Pons (tissue), 1 donor: Measurements from ENCODE around the gene SRI.
"Not testable (repeated sequence)": the region's sequence is repeated elsewhere in the genome, so short reads cannot be mapped to it uniquely, and the experiment has no call there.

Experiments used
- DNase-seq: peaks from one replicate; pipeline ENCODE4 v3.0.0-alpha.2; 2016; ENCODE audit warnings: low spot score

The SRI gene

DNA sequence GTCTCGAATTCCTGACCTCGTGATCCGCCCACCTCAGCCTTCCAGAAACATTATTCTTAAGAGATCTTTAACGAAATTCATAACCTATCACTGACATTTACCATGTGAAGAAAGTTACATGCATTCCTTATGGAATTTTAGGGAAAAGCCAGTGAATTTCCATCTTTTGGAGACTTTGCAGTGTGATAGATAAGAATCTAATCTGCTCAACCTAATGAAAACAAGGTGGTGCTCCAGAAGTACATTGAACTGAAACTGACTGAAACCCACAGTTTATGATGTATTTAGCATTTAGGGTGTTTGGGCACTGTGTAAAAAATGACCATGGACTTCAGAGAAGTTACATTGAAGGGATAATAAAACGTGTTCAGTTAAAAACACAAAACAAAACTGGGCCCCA lies 43.6 kb downstream of the SRI start:
- no peak for DNase-seq

DNA sequence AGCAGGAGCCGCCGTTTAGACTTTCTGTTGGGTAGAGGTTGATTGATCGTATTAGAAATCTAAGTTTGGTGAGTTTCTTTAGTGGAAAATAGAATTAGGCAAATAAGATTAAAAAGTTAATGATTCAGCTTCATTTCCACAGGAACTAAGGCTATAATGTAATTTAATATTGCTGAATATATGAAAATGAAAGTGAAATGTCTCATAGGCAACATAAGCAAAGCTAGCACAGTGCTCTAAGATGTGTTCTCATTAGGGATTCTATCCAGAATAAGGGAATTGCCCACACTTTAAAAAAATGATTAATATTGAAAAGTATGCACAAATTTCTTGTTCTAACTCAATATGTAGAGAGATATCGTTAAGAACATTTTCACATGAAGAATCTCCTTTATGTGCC lies 47.0 kb downstream of the SRI start:
- no peak for DNase-seq

DNA sequence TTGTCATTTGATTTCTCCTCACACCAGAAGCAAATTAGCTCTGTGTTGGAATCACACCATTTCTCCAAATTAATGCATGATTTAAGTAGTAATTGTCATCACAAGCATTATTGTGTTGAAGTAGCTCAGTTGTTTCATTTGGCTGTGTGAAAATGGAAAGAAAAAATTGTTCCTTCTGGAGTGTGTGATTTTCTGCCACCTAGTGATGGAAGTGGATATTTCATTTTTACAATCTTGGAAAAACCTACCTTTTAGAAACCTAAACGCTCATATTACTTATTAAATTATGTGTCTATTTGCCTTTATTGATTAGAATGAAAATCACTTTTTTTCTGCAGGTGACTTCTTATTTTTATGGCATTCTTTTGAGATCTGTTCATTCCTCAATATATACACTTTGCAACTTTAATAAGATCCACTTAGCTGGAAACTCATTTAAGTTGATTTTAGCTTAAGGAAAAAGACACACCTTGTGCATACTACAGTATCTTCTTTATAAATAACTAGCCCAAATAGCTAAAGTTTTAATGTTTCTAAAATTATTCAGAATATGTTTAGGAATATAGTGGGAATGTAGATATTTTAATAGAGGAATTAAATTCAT lies 50.0 kb downstream of the SRI start:
- peak; percentile 70 for DNase-seq

DNA sequence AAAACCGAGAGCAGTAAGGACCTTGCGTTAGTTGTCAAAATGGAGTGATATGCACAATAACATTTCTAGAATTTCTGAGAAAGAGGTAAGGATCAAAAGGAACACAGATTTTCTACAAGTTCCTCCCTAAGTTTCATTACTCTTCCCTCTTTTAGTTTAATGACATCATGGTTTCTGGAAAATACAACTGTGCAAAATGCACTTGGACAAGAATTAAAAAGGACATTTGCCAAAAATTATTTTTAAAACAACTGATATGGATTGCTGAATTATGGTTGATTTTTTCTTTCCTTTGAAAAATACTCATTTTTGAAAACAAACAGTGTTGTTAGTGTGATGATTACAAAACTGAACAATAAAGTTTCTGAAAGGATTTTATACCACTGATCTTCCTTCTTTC lies 52.1 kb downstream of the SRI start:
- no peak for DNase-seq

DNA sequence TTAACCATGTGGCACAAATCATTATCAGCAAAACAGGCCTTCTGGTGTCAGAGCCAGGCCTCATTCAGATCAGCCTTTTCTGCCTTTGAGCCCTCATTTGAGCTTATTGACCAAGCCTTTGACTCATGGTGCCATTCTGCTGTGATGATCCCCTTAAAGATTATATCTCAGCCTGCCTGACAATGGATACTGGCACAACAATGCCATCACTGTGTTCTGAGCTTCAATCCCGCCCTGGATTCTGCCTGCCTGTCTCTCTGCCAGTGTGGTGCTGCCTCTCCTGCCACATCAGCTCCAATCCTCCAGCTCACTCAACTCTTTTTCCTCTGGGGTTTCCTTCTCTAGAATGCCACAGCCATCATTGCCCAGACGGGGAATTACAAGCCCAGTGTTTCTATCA lies 52.6 kb downstream of the SRI start:
- peak; percentile 90 for DNase-seq

DNA sequence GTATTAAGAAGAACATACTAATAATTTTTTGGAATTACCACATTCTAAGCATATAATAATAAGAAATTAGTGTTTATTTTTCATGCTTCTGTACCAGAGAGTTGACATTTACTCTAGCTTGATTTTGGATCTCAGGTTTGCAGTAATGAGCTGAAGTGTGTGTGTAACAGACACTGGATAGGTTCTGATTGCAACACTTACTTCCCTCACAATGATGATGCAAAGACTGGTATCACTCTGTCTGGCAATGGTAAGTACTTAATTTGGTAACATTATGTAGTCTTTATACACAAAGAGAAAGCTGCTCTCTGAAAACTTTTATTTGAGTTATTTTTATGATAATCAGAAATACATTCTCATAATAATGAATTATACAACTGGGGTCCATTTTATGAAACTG lies 54.1 kb downstream of the SRI start:
- no peak for DNase-seq

DNA sequence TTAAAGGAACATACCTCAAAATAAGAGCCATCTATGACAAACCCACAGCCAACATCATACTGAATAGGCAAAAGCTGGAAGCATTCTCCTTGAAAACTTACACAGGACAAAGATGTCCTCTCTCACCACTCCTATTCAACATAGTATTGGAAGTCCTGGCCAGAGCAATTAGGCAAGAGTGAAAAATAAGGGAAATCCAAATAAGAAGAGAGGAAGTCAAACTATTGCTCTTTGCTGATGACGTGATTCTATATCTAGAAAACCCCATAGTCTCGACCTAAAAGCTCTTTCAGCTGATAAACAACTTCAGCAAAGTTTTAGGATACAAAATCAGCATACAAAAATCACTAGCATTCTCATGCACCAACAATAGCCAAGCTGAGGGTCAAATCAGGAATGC lies 60.1 kb downstream of the SRI start:
- not testable (repeated sequence) for DNase-seq

DNA sequence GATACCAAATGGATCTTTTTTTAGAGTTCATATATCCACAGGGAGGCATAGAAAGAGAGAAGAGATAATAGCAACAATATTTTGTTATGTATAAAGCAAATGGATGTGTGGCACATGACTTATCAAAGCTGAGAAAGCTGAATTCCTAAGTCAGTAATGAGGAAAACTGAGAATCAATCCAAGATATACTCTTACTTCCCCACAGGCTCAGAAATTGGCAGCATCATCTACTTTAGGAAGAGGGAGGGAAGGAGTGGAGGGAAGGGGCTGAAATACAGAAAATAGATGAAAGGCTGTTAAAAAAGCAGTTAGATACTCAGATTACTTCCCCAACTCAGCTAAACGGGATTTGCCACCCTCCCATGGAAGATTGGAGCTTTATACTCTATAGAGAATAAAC lies 63.5 kb downstream of the SRI start:
- DNase-seq, result no peak

DNA sequence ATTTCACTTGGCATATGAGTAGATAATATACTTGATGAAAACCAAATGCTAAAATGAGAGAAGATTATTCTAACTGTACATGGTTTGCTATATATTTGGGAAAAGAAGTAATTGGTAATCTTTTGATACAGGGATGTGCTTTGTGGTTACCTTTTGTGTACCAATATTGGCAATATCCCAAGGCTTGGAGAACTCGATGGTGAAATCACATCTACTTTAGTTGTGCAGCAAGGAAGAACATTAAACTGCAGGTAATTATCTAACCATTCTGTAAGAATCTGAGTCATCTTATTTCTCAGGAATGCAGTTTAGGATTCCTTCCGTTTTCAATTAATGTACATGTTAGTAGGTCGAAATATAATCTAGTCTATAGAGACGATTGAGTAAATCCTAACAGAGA lies 64.1 kb downstream of the SRI start:
- no peak for DNase-seq
